HuH-7 (cell line): ENCODE results near the gene IFT25.
A peak's percentile ranks its signal among the peaks of the same experiment; 100 is the strongest.

ENCODE experiments used
- DNase-seq: peaks from one replicate; pipeline ENCODE4 v3.0.0; 2011; ENCODE audit warnings: low spot score

IFT25 gene

DNA sequence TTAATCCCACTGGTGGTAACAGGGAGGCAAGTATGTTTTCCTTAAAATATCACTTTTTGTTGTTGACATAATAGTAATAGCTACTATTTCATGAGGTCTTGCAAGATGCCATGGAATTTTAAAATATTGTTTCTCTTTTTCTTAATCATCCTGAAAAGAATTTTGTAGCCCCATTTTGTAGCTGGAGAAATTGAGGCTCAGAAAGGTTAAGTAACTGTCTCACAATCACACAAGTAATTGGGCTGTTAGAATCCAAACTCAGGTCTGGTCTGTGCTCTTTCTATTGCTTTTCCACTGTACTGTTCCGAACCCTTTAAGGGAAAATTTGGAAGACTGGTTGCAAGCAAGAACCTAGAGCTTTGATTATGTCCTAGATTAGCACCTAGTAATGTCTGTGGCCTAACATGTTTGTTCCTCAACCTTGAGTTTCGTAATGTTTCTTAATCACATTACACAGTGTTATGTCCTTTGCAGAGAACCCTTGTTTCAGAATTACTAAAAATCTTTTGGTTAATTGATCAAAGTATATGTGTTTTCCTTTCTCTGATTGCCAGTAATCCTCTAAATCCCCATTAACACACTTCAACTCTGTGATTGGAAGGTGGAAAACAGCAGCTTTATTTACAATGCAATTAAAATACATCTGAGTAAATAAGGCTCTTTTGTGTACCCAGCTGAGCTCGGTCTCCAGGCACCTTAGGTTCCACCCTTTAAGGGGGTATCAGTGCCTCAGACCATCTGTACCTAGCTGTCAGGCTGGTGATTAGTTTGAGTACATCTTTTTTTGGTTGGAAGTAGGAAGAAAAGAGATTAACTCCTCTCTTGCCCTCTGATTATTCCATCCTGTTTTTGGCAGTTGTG, 11.0 kb upstream of the IFT25 start:
- no peak for DNase-seq

DNA sequence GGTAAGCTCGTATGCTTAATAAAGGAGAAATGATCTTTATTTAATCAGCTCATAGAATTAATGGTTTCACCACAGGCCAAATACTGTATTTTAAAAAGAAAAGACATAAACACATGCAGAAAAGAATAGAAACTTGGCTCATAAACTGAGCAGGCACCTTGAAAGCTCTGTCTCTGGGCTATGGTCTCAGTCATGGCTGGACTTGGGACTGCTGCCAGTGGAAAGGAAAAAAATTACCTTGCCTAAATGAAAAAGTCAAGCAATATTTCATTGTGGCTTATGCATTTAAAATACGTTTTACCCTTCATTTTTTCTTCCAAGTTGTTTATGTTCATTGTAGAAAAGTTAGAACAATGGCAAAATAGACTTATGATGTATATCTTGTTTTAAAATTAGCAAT, 8.6 kb upstream of the IFT25 start:
- DNase-seq = no peak

- no peak for DNase-seq
These were observed 6.2 kb upstream of the IFT25 start for GRCh38 chr1:53951697-53952096.

- DNase-seq = peak; percentile 55
These were observed 3.8 kb upstream of the IFT25 start for GRCh38 chr1:53949023-53949990.

DNA sequence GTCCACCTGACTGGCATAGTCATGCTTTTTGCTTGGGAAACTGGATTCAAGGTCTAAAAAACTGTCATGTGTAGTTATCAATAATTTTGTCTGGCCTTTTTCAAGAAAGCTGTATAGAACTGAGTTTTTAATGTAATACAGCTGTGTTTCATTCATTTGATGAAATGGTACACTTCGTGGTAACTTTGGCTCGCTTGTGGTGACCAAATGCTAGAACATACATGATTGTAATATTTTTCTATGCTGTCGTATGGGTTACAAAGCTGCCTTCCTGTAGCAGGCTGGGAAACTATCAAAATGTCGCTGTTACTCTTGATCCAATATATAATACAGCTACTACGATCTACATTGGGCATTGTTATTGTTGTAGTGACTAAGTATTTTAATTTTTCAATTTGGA, 2.8 kb upstream of the IFT25 start:
- DNase-seq = no peak

DNA sequence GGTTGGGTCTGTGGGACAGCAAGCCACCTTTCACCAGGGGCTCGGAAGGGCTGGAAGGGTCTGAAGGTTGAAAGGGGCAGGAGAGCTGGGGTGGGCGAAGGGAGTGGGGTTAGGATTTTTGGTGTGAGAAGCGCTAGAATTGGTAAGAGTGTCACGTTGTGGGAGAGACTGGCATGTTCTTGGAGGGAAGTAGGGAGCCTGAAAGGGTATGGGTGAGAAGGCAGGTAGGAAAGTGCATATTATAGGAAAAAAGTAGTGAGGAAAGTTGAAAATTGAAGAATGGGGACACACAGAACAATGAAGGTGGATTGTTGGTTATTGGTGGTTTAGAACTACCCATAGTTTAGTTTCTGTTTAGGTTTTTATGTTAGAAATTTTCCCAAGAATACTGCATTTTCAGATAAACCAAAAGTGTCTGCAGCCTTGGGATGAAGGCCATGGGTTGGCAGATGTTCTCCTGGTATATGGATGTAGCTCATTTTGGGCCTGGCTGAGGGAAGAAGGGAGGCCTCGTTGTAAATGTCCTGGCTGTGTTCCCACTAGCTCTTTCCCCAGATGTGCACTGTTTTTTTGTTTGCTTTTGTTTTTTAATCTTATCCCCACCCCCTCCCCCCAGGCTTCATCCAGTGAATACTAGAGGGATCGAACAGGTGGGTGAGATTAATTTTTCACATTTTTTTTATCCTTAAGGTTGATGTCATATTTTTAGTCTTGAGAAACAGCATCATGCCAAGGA, 1.8 kb upstream of the IFT25 start:
- DNase-seq = no peak

DNA sequence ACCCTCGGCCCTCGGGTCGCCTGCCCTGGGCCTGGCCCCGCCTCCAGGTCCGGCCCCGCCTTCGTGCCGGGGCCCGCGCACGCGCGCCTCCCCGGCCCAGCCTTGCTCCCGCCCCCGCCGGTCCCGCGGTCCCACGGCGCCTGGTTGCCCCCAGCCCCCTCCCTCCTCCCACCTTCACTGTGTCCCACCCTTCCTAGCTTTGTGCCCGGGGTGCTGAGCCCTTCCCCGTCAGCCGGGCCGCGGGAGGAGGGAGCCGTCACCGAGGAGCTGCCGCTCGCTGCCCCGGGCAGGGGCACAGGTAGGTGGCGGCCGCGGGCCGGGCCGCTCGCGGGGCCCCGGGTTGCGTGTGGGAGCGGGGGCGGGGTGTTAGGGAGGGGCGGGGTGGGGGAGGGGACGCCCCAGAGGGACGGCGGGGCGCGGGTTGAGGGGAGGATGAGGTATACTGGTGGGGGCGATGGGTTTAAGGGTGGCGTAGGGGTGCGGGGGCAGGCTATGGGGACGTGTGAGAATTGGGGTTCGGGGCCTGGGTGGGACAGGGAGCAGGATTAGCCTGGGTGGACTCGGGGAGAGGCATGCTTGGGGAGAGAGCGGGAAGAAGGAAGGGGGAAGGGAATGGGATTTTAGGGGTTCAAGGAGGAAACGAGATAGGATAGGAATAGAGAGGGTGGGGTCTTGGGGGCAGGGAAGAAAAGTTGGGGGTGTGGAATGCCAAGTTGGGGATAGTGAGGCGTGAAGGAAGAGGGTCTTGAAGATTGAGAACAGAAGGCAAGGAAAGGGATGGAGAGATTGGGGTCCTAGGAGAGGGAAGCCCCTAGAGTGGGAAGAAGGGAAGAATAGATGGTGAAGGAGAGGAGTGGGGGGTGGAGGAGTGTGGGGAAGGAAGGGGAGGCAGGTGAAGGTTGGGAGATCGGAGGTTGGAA, 1.0 kb upstream of the IFT25 start, which contains the start of gene LRRC42:
LRRC42 (plus strand) TSS at position 99 of the 920 bp plus-strand sequence. CDS start 5,650 bp downstream, outside the sequence.
- peak; percentile 85 for DNase-seq

GRCh38 chr1:53945183-53945432, 391 bp downstream of the IFT25 start:
- DNase-seq = no peak

DNA sequence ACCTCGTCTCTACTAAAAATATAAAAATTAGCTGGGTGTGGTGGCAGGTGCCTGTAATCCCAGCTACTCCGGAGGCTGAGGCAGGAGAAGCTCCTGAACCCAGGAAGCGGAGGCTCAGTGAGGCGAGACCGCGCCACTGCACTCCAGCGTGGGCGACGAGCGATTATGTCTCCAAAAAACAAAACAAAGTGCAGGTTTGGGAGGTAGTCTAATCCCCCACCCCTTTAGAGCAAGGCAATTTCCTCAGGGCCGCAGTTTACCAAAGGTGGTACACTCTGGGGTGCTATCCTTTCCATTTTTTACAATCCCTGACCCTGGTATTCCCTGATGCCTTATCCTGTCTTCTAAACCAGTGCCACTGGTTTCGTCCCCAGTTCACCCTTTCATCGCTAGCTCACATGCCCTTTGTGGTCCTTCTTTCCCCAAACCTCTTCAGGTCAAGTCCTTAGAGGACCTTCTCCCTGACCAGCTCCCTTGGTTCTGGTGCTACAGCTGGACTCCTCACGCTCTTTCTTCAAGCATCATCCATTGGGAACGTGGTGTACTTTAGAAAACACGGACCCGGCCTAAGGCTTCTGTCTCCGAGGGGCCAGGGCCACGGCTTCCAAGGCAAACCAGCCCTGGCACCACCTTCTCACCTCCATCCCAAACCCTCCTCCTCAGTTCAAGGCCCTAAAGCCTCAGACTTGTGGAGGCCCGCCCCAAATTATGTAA, 873 bp downstream of the IFT25 start:
- no peak for DNase-seq

DNA sequence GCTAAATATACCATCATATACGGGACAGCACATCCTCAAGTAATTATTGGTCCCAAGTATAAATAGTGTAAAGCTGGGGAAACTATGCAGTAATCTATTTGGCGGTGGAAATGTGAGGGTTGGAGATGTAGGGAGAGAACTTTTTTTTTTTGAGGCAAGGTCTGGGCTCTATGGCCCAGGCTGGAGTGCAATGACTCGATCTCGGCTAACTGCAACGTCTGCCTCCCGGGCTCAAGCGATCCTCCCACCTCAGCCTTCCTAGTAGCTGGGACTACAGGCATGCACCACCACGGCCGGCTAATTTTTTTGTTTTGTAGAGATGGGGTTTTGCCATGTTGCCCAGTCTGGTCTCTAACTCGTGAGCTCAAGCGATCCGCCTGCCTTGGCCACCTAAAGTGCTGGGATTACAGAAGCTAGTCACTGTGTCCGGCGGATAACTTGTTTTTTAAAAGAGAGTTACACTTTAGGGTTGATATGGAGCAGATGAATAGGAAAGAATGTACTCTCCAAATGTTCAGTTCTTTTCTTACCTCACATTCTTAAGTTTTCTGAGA, 1.9 kb downstream of the IFT25 start:
- DNase-seq = no peak

- no peak for DNase-seq
These were observed 2.4 kb downstream of the IFT25 start for GRCh38 chr1:53943090-53943489.

- DNase-seq = no peak
These were observed 3.2 kb downstream of the IFT25 start for GRCh38 chr1:53942127-53942957.

DNA sequence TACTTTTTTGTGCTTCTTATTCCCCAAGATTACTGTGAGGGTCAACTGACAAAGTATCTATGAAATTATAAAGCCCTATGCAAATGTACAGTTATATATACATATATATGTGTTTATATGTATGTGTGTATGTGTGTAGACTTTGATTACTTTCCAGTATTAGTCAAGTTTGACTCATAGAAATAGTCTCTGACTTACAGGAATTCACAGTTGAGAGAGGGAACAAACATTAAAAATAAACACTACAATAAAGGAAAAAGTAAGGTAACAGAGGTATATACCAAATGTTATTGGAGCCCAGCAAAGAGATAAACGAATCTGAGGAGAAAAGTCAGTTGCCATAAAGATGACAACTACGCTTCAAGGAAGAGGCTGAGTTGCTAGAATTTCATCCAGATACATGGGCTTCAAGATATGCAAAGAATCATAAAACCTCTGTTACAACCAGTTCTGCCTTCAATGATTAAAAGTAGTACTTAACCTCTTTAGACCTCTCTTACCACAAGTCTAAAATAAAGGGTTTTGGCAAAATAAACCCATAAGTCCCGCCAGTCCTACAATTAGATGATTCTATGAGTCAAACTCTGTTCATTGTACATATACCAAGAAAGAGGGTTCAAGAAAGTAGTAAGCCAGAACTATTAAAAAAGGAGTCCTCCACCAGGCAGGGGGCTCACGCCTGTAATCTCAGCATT, 7.2 kb downstream of the IFT25 start:
- DNase-seq = no peak

GRCh38 chr1:53936430-53936829, 9.1 kb downstream of the IFT25 start:
- DNase-seq = no peak

DNA sequence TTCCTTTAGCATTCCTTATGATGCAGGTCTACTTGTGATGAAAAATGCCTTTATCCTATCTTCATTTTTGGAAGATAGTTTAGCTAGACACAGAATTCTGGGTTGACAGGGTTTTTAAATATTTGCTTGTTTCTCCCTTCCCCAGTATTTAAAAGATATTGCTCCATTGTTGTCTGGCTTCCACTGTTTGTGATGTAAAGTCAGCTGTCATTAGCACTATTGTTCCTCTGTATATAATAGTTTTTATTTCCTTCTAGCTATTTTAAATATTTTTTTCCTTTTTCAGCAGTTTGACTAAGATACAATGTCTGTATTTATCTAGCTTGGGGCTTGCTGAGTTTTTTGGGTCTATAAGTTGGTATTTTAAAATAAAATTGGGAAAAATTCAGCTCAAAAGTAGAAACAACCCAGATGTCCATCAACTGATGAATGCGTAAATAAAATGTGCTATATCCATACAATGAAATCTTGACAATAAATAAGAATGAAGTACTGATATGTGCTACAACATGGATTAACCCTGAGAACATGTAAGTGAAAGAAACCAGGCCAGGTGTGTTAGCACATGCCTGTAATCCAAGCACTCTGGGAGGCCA, 11.2 kb downstream of the IFT25 start:
- no peak for DNase-seq

DNA sequence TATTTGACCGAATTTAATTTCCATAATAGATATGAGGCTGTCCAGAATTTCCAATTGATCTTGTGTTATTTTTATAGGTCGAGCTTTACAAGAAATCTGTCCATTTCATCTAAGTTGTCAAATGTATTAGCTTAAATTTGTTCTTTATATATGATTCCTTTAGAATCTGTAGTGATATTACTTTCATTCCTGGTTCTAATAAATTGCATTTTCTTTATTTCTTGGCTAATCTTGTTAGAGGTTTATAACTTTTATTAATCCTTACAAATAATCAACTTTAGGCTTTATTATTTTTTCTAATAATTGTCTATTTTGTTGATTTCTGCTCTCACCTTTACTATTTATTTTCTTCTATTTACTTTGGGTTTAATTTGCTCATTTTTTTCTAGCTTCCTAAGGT, 14.0 kb downstream of the IFT25 start:
- DNase-seq = no peak

GRCh38 chr1:53930932-53931331, 14.6 kb downstream of the IFT25 start:
- DNase-seq = no peak

DNA sequence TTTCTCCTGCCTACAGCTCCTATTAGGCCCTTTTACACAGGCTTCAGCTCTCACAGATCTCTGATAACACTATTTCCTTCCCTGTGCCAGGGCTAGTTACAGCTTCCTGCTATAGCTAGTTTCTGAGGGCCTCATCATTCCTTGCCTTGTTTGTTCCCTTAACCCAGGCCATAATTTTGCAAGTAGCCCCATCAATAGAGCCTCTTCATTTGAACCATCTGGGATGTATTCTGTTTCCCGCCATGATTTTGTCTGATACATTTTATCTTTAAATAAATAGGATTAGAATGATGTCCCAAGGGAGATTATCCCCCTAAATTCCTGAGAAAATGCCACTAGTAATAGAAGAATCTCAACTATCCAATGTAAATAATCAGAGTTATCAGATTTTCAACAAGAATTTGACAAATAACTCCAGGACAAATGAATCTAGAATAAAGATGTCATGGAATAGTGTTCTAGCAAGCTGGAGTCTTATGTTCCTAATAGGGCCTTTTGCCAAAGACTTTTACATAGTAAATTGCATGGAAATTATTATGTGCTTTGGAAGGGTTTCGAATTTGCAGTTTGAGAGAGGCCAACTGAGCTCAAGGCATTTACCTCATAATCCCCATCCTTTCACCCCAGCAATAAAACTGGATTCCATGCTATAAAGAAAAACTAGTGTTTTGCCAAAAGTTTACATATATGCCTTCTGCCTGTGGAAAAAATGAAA, 16.1 kb downstream of the IFT25 start:
- DNase-seq = no peak
